Brain microvascular endothelial cell (primary cell): ENCODE data around the gene KPNA4.

ENCODE experiments used
- DNase-seq: peaks from one replicate; pipeline ENCODE4 v3.0.0-alpha.2; 2020
- H3K27ac ChIP-seq: fragments of 250-450 bp; sonication (Bioruptor Pico); 2 replicates; pipeline ENCODE4 v1.5.1; 2020; ENCODE audit warnings: mild to moderate bottlenecking, moderate library complexity
- H3K27me3 ChIP-seq: fragments of 250-450 bp; sonication (Bioruptor Pico); replicated peaks from 2 replicates; pipeline ENCODE4 v1.5.1; 2020; ENCODE audit warnings: mild to moderate bottlenecking
- H3K36me3 ChIP-seq: fragments of 250-450 bp; sonication (Bioruptor Pico); replicated peaks from 2 replicates; pipeline ENCODE4 v1.5.1; 2020; ENCODE audit warnings: mild to moderate bottlenecking
- H3K4me3 ChIP-seq: 2 replicates; pipeline ENCODE4 v1.5.1; 2011; ENCODE audit warnings: low read depth, mild to moderate bottlenecking, control low read depth, low read length, moderate library complexity
- CTCF ChIP-seq: IDR thresholded peaks from 2 replicates; pipeline ENCODE4 v1.5.1; 2011; ENCODE audit warnings: low read depth, mild to moderate bottlenecking, moderate library complexity, low read length, control low read depth, inconsistent platforms; ENCODE audit errors: missing control alignments
- in situ Hi-C: cut with HindIII; loops from 2 replicates; pipeline ENCODE4 v1.10.0; 2017; ENCODE audit warnings: low sequenced_read_pairs, low pct_ligation_motif_present

Gene KPNA4

GRCh38 chr3:160474416-160474838 is 90.9 kb downstream of the KPNA4 start:
- Histone ChIP-seq H3K4me3 (no peak overlapping the region), H3K27me3 (no peaks in the 10 kb centered on the region), H3K27ac (peak overlapping the region; percentile 80), H3K36me3 (no peaks in the 10 kb centered on the region)
- no peak for TF ChIP-seq CTCF
- in situ Hi-C loops, result no loop called here
- peak; percentile 38 for DNase-seq

- in situ Hi-C loops, result no loop called here
- Histone ChIP-seq H3K36me3 (no peaks in the 10 kb centered on the region), H3K4me3 (no peak overlapping the region), H3K27me3 (no peaks in the 10 kb centered on the region), H3K27ac (peak overlapping the region; percentile 80)
- peak; percentile 88 for DNase-seq
- no peak for TF ChIP-seq CTCF
Observed at GRCh38 chr3:160473978-160474377, 91.4 kb downstream of the KPNA4 start.

GRCh38 chr3:160473221-160473620 is 92.2 kb downstream of the KPNA4 start:
- peak; percentile 93 for DNase-seq
- H3K36me3 ChIP-seq, result no peaks in the 10 kb centered on the region
- no peaks in the 10 kb centered on the region for H3K27me3 ChIP-seq
- TF ChIP-seq CTCF, result peak; percentile 49
- no peak overlapping the region for H3K4me3 ChIP-seq
- H3K27ac ChIP-seq, result peak overlapping the region; percentile 80
- in situ Hi-C loops, result no loop called here

- H3K27ac ChIP-seq, result no peak overlapping the region
- TF ChIP-seq CTCF, result no peak
- H3K36me3 ChIP-seq, result no peaks in the 10 kb centered on the region
- H3K27me3 ChIP-seq, result no peaks in the 10 kb centered on the region
- no peak overlapping the region for H3K4me3 ChIP-seq
- DNase-seq, result no peak
- in situ Hi-C loops, result no loop called here
Observed at GRCh38 chr3:160472344-160472743, 93.0 kb downstream of the KPNA4 start.

- H3K36me3 ChIP-seq, result no peaks in the 10 kb centered on the region
- no peak for DNase-seq
- in situ Hi-C loops, result no loop called here
- no peak overlapping the region for H3K27ac ChIP-seq
- H3K27me3 ChIP-seq, result no peaks in the 10 kb centered on the region
- H3K4me3 ChIP-seq, result no peak overlapping the region
- no peak for TF ChIP-seq CTCF
Observed at GRCh38 chr3:160471892-160472291, 93.5 kb downstream of the KPNA4 start.

- no peak for DNase-seq
- in situ Hi-C loops, result no loop called here
- TF ChIP-seq CTCF, result no peak
- Histone ChIP-seq H3K36me3 (no peaks in the 10 kb centered on the region), H3K27ac (no peak overlapping the region), H3K27me3 (no peaks in the 10 kb centered on the region), H3K4me3 (no peak overlapping the region)
Observed at GRCh38 chr3:160470181-160470580, 95.2 kb downstream of the KPNA4 start.
